Motor neuron (in vitro differentiated cells): ENCODE results near the gene RPA1. TPM values are rescaled to one million over a fixed set of nuclear protein-coding genes. Genes with fewer than 3 reads are reported as not detected.

Experiments used
- ATAC-seq, 8 experiments: fragments of 200-7000 bp; cut with Tn5 transposase; replicated peaks in 6 of 8; 2 replicates each; pipeline ENCODE4 v1.8.0; 2021; ENCODE audit warnings: mild to moderate bottlenecking in 8 of 8, moderate library complexity in 8 of 8
- H3K27ac ChIP-seq, 2 donors: fragments of 250-450 bp; sonication (Bioruptor Pico); 2 replicates each; pipeline ENCODE4 v1.9.0; 2021; ENCODE audit warnings: antibody characterized with exemption in 2 of 2, mild to moderate bottlenecking in 2 of 2, moderate library complexity in 1 of 2
- H3K4me1 ChIP-seq, 2 donors: fragments of 250-450 bp; sonication (Bioruptor Pico); replicated peaks in 1 of 2; 2 replicates each; pipeline ENCODE4 v1.6.1; 2021; ENCODE audit warnings: antibody characterized with exemption in 2 of 2, mild to moderate bottlenecking in 2 of 2, moderate library complexity in 1 of 2
- H3K4me3 ChIP-seq, 5 donors: fragments of 250-450 bp; sonication (Bioruptor Pico); 2 replicates each; pipeline ENCODE4 v1.9.0; 2021; ENCODE audit warnings: antibody characterized with exemption in 5 of 5, mild to moderate bottlenecking in 5 of 5, moderate library complexity in 4 of 5
- WGBS, 10 experiments: fragments of 450-650 bp; shearing (Covaris generic); methylation state at CpG; one replicate each; pipeline ENCODE4 v1.0.0; 2022; 5-methylcytosine and 5-hydroxymethylcytosine counted together
- in situ Hi-C, 9 experiments: fragments of 400-800 bp; cut with MboI; loops; one replicate each; pipeline ENCODE4 v1.15.0; 2021; ENCODE audit warnings: low sequenced_read_pairs in 9 of 9, low pct_unique_long_range_greater_than_20kb in 2 of 9; ENCODE audit not compliant: unreplicated experiment in 9 of 9
- total RNA-seq, 8 experiments: library from RNA; unstranded; fragments of 300-600 nt; gene quantifications; 2 replicates each; pipeline versions ENCODE4 v1.2.3 to v1.2.4, GENCODE V29; 2022

The RPA1 gene
- total RNA-seq, 8 experiments from 2014 or later: 7.9 to 52.8 (median 16.9) TPM

- H3K27ac ChIP-seq: peak overlapping the region; percentile 2 to 70
- H3K4me1 ChIP-seq: peaks cover 41 to 51% of the 10 kb centered on the region in 2 donors
- H3K4me3 ChIP-seq: no peak overlapping the region
- in situ Hi-C loops: loop anchor here in 6 of 9 experiments (10.0 to 25.0 kb wide), 3 partner anchors 106 to 368 kb away; partner anchors contain the start of genes RTN4RL1 (in 6 of the 6), DPH1 (in 2 of the 6) and OVCA2 (in 2 of the 6)
- peak in 5 of 8 experiments; percentile 85 to 89 (median 87) for ATAC-seq
- 0 to 100% (median 50%) methylated on average over 1 to 8 of the region's 13 CpGs; no CpG with 5 or more reads in 4 of the 10 experiments for WGBS, 10 experiments
Observed at GRCh38 chr17:1919201-1919600, 89.4 kb downstream of the RPA1 start.

- Histone ChIP-seq H3K4me1 (peaks cover 33 to 35% of the 10 kb centered on the region in 2 donors), H3K27ac (no peak overlapping the region), H3K4me3 (no peak overlapping the region)
- 60 to 92% (median 70%) methylated on average over 2 to 3 of the region's 19 CpGs; no CpG with 5 or more reads in 7 of the 10 experiments for WGBS, 10 experiments
- in situ Hi-C loops: loop anchor here in 2 of 9 experiments (25.0 kb wide), 2 partner anchors 116 to 366 kb away; partner anchors contain the start of genes DPH1 (in 2 of the 2), OVCA2 (in 2 of the 2) and RTN4RL1 (in 2 of the 2)
- ATAC-seq: no peak
Observed at GRCh38 chr17:1920948-1921351, 91.1 kb downstream of the RPA1 start.

- in situ Hi-C loops: no loop called here
- peak in 3 of 8 experiments; percentile 9 to 20 (median 16) for ATAC-seq
- H3K4me1 ChIP-seq: peaks cover 38 to 45% of the 10 kb centered on the region in 2 donors
- 0 to 73% (median 44%) methylated on average over 3 to 9 of the region's 12 CpGs; no CpG with 5 or more reads in 5 of the 10 experiments for WGBS, 10 experiments
- no peak overlapping the region for H3K4me3 ChIP-seq
- peak overlapping the region in 1 of 2 donors; percentile 12 for H3K27ac ChIP-seq
Observed at GRCh38 chr17:1928976-1929375, 99.2 kb downstream of the RPA1 start.

- peak in 5 of 8 experiments; percentile 29 to 56 (median 39) for ATAC-seq
- Histone ChIP-seq H3K4me3 (no peak overlapping the region), H3K4me1 (peaks cover 45 to 51% of the 10 kb centered on the region in 2 donors), H3K27ac (peak overlapping the region; percentile 24 to 62)
- in situ Hi-C loops: no loop called here
- 0 to 100% (median 43%) methylated on average over 1 to 4 of the region's 8 CpGs; no CpG with 5 or more reads in 6 of the 10 experiments for WGBS, 10 experiments
Observed at GRCh38 chr17:1930337-1930645, 100.5 kb downstream of the RPA1 start.

GRCh38 chr17:1931844-1932579 lies 102.2 kb downstream of the RPA1 start:
- H3K27ac ChIP-seq: peak overlapping the region; percentile 13 to 39
- in situ Hi-C loops: no loop called here
- peak; percentile 88 to 95 (median 91) for ATAC-seq
- no peak overlapping the region for H3K4me3 ChIP-seq
- 3 to 44% (median 10%) methylated on average over 1 to 5 of the region's 27 CpGs; no CpG with 5 or more reads in 7 of the 10 experiments for WGBS, 10 experiments
- peaks cover 45 to 51% of the 10 kb centered on the region in 2 donors for H3K4me1 ChIP-seq

- H3K4me3 ChIP-seq: no peak overlapping the region
- no peak overlapping the region for H3K27ac ChIP-seq
- no peak for ATAC-seq
- WGBS, 10 experiments: 40 to 100% (median 85%) methylated on average over 1 to 7 of the region's 27 CpGs; no CpG with 5 or more reads in 3 of the 10 experiments
- in situ Hi-C loops: no loop called here
- peaks cover 42 to 46% of the 10 kb centered on the region in 2 donors for H3K4me1 ChIP-seq
Observed at GRCh38 chr17:1933875-1934715, 104.3 kb downstream of the RPA1 start.

GRCh38 chr17:1934901-1935300 lies 105.1 kb downstream of the RPA1 start:
- Histone ChIP-seq H3K27ac (no peak overlapping the region), H3K4me3 (no peak overlapping the region), H3K4me1 (peaks cover 41 to 43% of the 10 kb centered on the region in 2 donors)
- no peak for ATAC-seq
- in situ Hi-C loops: no loop called here
- WGBS, 10 experiments: 28 to 80% (median 74%) methylated on average over 2 to 10 of the region's 17 CpGs; no CpG with 5 or more reads in 5 of the 10 experiments

- Histone ChIP-seq H3K27ac (no peak overlapping the region), H3K4me1 (peaks cover 43 to 48% of the 10 kb centered on the region in 2 donors), H3K4me3 (no peak overlapping the region)
- in situ Hi-C loops: no loop called here
- no peak for ATAC-seq
- WGBS, 10 experiments: 80 to 100% (median 91%) methylated on average over 1 to 6 of the region's 28 CpGs; no CpG with 5 or more reads in 7 of the 10 experiments
Observed at GRCh38 chr17:1936766-1937165, 107.0 kb downstream of the RPA1 start.

GRCh38 chr17:1937461-1937860 lies 107.7 kb downstream of the RPA1 start:
- no peak overlapping the region for H3K27ac ChIP-seq
- in situ Hi-C loops: no loop called here
- peaks cover 42 to 48% of the 10 kb centered on the region in 2 donors for H3K4me1 ChIP-seq
- ATAC-seq: no peak
- no peak overlapping the region for H3K4me3 ChIP-seq
- WGBS, 10 experiments: 63 to 100% (median 82%) methylated on average over 2 to 14 of the region's 25 CpGs; no CpG with 5 or more reads in 4 of the 10 experiments

GRCh38 chr17:1939981-1940809 lies 110.4 kb downstream of the RPA1 start:
- WGBS, 10 experiments: 0 to 96% (median 45%) methylated on average over 1 to 15 of the region's 27 CpGs; no CpG with 5 or more reads in 4 of the 10 experiments
- in situ Hi-C loops: no loop called here
- ATAC-seq: peak in 7 of 8 experiments; percentile 13 to 50 (median 28)
- Histone ChIP-seq H3K4me1 (peaks cover 31% of the 10 kb centered on the region in 2 donors), H3K4me3 (no peak overlapping the region), H3K27ac (peak overlapping the region in 1 of 2 donors; percentile 61)

GRCh38 chr17:1940810-1941185 lies 111.0 kb downstream of the RPA1 start:
- Histone ChIP-seq H3K4me3 (no peak overlapping the region), H3K4me1 (peaks cover 31 to 33% of the 10 kb centered on the region in 2 donors), H3K27ac (no peak overlapping the region)
- in situ Hi-C loops: no loop called here
- 68 to 87% (median 80%) methylated on average over 1 to 3 of the region's 10 CpGs; no CpG with 5 or more reads in 5 of the 10 experiments for WGBS, 10 experiments
- ATAC-seq: peak in 3 of 8 experiments; percentile 1 to 3 (median 2)
